Liver (tissue), 3 donors: Measurements from ENCODE around the gene FADS2.

Source experiments
- EGR1 ChIP-seq, 2 donors: IDR thresholded peaks; 2 replicates each; pipeline ENCODE4 v1.6.1; 2016 to 2018; ENCODE audit warnings: antibody characterized with exemption in 2 of 2, low read depth in 2 of 2
- FOXA1 ChIP-seq: IDR thresholded peaks from 2 replicates; pipeline ENCODE4 v1.6.1; 2016; ENCODE audit warnings: antibody characterized with exemption
- GABPA ChIP-seq, 2 donors: IDR thresholded peaks in 1 of 2; conservative IDR thresholded peaks in 1 of 2; 2 replicates each; pipeline ENCODE4 v1.6.1; 2016; ENCODE audit warnings: antibody characterized with exemption in 2 of 2, mild to moderate bottlenecking in 1 of 2, moderate library complexity in 1 of 2
- JUND ChIP-seq, 2 donors: IDR thresholded peaks; 2 replicates each; pipeline ENCODE4 v1.6.1; 2016; ENCODE audit warnings: antibody characterized with exemption in 2 of 2
- SP1 ChIP-seq: IDR thresholded peaks from 2 replicates; pipeline ENCODE4 v1.6.1; 2018; ENCODE audit warnings: antibody characterized with exemption, mild to moderate bottlenecking
- TAF1 ChIP-seq: conservative IDR thresholded peaks from 2 replicates; pipeline ENCODE4 v1.6.1; 2016; ENCODE audit warnings: antibody characterized with exemption, mild to moderate bottlenecking
- YY1 ChIP-seq: IDR thresholded peaks from 2 replicates; pipeline ENCODE4 v1.6.1; 2016; ENCODE audit warnings: antibody characterized with exemption, mild to moderate bottlenecking
- TF ChIP-seq, protein P1 (sequence below): fragments of 150-350 bp; IDR thresholded peaks from 2 replicates; pipeline ENCODE4 v1.5.1; 2017; ENCODE audit warnings: improper control_type of control experiment, low read depth, low read length; ENCODE audit not compliant: missing input control
- TF ChIP-seq, protein P2 (sequence below): IDR thresholded peaks from 2 replicates; pipeline ENCODE4 v1.6.1; 2016; ENCODE audit warnings: antibody characterized with exemption, mild to moderate bottlenecking
- TF ChIP-seq, protein P3 (sequence below): IDR thresholded peaks from 2 replicates; pipeline ENCODE4 v1.6.1; 2016; ENCODE audit warnings: antibody characterized with exemption
- TF ChIP-seq, protein P4 (sequence below): IDR thresholded peaks from 2 replicates; pipeline ENCODE4 v1.6.1; 2016; ENCODE audit warnings: antibody characterized with exemption
- TF ChIP-seq, protein P5 (sequence below): IDR thresholded peaks from 2 replicates; pipeline ENCODE4 v1.6.1; 2016; ENCODE audit warnings: antibody characterized with exemption
- donor health status: healthy.
- donor health status: healthy.

DNA sequence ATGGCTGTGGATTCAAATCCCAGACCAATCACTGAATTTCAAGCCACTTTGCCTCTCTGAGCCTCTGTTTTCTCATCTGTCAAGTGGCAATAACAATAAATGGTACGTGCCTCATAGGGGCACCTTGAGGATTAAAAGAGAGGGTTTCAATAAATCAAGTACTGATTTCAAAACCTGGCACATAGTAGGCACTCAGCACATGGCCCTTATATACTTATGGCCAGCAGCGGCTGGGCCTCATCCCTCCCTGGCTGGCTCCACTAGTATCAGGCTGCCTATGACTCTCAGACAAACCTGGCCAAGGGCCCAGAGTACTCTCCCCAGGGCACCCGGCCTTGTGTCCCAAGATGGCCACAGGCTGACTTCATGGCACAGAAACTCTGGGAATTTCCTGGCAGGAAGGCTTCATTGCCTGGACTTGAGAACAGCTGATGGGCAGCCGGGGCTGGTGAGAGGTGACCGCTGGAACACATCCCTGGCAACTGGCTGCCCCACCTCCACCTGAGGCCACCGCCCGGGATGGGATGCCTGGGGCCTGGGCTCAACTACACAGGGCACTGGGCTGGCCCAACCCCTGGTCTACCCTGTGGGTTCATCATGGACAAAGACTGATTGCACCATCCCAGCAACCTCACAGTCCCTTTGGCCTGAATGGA lies 59.9 kb downstream of the FADS2 start:
- TF ChIP-seq, protein P1, sequence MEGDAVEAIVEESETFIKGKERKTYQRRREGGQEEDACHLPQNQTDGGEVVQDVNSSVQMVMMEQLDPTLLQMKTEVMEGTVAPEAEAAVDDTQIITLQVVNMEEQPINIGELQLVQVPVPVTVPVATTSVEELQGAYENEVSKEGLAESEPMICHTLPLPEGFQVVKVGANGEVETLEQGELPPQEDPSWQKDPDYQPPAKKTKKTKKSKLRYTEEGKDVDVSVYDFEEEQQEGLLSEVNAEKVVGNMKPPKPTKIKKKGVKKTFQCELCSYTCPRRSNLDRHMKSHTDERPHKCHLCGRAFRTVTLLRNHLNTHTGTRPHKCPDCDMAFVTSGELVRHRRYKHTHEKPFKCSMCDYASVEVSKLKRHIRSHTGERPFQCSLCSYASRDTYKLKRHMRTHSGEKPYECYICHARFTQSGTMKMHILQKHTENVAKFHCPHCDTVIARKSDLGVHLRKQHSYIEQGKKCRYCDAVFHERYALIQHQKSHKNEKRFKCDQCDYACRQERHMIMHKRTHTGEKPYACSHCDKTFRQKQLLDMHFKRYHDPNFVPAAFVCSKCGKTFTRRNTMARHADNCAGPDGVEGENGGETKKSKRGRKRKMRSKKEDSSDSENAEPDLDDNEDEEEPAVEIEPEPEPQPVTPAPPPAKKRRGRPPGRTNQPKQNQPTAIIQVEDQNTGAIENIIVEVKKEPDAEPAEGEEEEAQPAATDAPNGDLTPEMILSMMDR, result no peak
- TF ChIP-seq SP1 (no peak), GABPA (IDR thresholded peaks at IDR 0.05 in 1 of 2, conservative IDR thresholded peaks at IDR 0.05 in 1 of 2) (no peak), TAF1 (no peak), EGR1 (IDR thresholded peaks at IDR 0.05; ENCODE audit: low read depth in 2 of 2) (no peak), FOXA1 (no peak), JUND (IDR thresholded peaks at IDR 0.05) (no peak), YY1 (no peak)
- TF ChIP-seq, protein P2, sequence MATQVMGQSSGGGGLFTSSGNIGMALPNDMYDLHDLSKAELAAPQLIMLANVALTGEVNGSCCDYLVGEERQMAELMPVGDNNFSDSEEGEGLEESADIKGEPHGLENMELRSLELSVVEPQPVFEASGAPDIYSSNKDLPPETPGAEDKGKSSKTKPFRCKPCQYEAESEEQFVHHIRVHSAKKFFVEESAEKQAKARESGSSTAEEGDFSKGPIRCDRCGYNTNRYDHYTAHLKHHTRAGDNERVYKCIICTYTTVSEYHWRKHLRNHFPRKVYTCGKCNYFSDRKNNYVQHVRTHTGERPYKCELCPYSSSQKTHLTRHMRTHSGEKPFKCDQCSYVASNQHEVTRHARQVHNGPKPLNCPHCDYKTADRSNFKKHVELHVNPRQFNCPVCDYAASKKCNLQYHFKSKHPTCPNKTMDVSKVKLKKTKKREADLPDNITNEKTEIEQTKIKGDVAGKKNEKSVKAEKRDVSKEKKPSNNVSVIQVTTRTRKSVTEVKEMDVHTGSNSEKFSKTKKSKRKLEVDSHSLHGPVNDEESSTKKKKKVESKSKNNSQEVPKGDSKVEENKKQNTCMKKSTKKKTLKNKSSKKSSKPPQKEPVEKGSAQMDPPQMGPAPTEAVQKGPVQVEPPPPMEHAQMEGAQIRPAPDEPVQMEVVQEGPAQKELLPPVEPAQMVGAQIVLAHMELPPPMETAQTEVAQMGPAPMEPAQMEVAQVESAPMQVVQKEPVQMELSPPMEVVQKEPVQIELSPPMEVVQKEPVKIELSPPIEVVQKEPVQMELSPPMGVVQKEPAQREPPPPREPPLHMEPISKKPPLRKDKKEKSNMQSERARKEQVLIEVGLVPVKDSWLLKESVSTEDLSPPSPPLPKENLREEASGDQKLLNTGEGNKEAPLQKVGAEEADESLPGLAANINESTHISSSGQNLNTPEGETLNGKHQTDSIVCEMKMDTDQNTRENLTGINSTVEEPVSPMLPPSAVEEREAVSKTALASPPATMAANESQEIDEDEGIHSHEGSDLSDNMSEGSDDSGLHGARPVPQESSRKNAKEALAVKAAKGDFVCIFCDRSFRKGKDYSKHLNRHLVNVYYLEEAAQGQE, result no peak
- TF ChIP-seq, protein P3, sequence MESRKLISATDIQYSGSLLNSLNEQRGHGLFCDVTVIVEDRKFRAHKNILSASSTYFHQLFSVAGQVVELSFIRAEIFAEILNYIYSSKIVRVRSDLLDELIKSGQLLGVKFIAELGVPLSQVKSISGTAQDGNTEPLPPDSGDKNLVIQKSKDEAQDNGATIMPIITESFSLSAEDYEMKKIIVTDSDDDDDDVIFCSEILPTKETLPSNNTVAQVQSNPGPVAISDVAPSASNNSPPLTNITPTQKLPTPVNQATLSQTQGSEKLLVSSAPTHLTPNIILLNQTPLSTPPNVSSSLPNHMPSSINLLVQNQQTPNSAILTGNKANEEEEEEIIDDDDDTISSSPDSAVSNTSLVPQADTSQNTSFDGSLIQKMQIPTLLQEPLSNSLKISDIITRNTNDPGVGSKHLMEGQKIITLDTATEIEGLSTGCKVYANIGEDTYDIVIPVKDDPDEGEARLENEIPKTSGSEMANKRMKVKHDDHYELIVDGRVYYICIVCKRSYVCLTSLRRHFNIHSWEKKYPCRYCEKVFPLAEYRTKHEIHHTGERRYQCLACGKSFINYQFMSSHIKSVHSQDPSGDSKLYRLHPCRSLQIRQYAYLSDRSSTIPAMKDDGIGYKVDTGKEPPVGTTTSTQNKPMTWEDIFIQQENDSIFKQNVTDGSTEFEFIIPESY, result no peak
- TF ChIP-seq, protein P4, sequence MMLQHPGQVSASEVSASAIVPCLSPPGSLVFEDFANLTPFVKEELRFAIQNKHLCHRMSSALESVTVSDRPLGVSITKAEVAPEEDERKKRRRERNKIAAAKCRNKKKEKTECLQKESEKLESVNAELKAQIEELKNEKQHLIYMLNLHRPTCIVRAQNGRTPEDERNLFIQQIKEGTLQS, result no peak
- TF ChIP-seq, protein P5, sequence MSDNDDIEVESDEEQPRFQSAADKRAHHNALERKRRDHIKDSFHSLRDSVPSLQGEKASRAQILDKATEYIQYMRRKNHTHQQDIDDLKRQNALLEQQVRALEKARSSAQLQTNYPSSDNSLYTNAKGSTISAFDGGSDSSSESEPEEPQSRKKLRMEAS, result no peak
